SK-N-SH treated with all-trans-retinoic acid at 6 μM for 48 hours (cell line): Measurements from ENCODE around the gene CDH7.

ENCODE experiments used
- CREB5 ChIP-seq: fragments of 250-450 bp; sonication (Bioruptor Pico); IDR thresholded peaks from 2 replicates; pipeline ENCODE4 v1.5.1; 2020; ENCODE audit warnings: low read depth, mild to moderate bottlenecking, moderate library complexity
- PATZ1 ChIP-seq: fragments of 250-450 bp; sonication (Bioruptor Pico); IDR thresholded peaks from 2 replicates; pipeline ENCODE4 v1.8.0; 2020; ENCODE audit warnings: mild to moderate bottlenecking, moderate library complexity, borderline replicate concordance
- ZC3H10 ChIP-seq: fragments of 250-450 bp; sonication (Bioruptor Pico); IDR thresholded peaks from 2 replicates; pipeline ENCODE4 v1.5.1; 2021; ENCODE audit warnings: mild to moderate bottlenecking, moderate library complexity
- ZFP30 ChIP-seq: fragments of 450-650 bp; formaldehyde crosslinking; IDR thresholded peaks from 2 replicates; pipeline ENCODE4 v1.5.0; 2022; ENCODE audit warnings: mild to moderate bottlenecking, moderate library complexity
- ZNF565 ChIP-seq: fragments of 450-650 bp; formaldehyde crosslinking; conservative IDR thresholded peaks from 2 replicates; pipeline ENCODE4 v1.5.0; 2020; ENCODE audit warnings: low read depth, mild to moderate bottlenecking, moderate library complexity
- TF ChIP-seq, protein P1 (sequence below): fragments of 250-450 bp; sonication (Bioruptor Pico); IDR thresholded peaks from 2 replicates; pipeline ENCODE4 v1.8.0; 2021; ENCODE audit warnings: low read depth, mild to moderate bottlenecking, moderate library complexity, borderline replicate concordance
- TF ChIP-seq, protein P2 (sequence below): fragments of 250-450 bp; sonication (Bioruptor Pico); IDR thresholded peaks from 2 replicates; pipeline ENCODE4 v1.5.1; 2021; ENCODE audit warnings: mild to moderate bottlenecking, moderate library complexity

- TF ChIP-seq, protein P1, sequence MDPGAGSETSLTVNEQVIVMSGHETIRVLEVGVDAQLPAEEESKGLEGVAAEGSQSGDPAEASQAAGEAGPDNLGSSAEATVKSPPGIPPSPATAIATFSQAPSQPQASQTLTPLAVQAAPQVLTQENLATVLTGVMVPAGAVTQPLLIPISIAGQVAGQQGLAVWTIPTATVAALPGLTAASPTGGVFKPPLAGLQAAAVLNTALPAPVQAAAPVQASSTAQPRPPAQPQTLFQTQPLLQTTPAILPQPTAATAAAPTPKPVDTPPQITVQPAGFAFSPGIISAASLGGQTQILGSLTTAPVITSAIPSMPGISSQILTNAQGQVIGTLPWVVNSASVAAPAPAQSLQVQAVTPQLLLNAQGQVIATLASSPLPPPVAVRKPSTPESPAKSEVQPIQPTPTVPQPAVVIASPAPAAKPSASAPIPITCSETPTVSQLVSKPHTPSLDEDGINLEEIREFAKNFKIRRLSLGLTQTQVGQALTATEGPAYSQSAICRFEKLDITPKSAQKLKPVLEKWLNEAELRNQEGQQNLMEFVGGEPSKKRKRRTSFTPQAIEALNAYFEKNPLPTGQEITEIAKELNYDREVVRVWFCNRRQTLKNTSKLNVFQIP (CRISPR knock-in tag) = no peak
- no peak for TF ChIP-seq ZNF565 (CRISPR knock-in tag)
- TF ChIP-seq ZFP30 (CRISPR knock-in tag) = no peak
- no peak for TF ChIP-seq PATZ1 (CRISPR knock-in tag)
- TF ChIP-seq, protein P2, sequence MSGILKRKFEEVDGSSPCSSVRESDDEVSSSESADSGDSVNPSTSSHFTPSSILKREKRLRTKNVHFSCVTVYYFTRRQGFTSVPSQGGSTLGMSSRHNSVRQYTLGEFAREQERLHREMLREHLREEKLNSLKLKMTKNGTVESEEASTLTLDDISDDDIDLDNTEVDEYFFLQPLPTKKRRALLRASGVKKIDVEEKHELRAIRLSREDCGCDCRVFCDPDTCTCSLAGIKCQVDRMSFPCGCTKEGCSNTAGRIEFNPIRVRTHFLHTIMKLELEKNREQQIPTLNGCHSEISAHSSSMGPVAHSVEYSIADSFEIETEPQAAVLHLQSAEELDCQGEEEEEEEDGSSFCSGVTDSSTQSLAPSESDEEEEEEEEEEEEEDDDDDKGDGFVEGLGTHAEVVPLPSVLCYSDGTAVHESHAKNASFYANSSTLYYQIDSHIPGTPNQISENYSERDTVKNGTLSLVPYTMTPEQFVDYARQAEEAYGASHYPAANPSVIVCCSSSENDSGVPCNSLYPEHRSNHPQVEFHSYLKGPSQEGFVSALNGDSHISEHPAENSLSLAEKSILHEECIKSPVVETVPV = no peak
- no peak for TF ChIP-seq CREB5 (CRISPR knock-in tag)
- no peak for TF ChIP-seq ZC3H10 (CRISPR knock-in tag)
Observed at GRCh38 chr18:65835881-65836280, 85.1 kb downstream of the CDH7 start.
